C4-2B (cell line): ENCODE measurements around the gene EMP2.

Source experiments
- ZFX ChIP-seq: fragments of 450-650 bp; IDR thresholded peaks from 2 replicates; pipeline ENCODE4 v1.6.1; 2017
- TF ChIP-seq, protein P1 (sequence below): fragments of 450-650 bp; conservative IDR thresholded peaks from 2 replicates; pipeline ENCODE4 v1.5.1; 2017; ENCODE audit warnings: mild to moderate bottlenecking

DNA sequence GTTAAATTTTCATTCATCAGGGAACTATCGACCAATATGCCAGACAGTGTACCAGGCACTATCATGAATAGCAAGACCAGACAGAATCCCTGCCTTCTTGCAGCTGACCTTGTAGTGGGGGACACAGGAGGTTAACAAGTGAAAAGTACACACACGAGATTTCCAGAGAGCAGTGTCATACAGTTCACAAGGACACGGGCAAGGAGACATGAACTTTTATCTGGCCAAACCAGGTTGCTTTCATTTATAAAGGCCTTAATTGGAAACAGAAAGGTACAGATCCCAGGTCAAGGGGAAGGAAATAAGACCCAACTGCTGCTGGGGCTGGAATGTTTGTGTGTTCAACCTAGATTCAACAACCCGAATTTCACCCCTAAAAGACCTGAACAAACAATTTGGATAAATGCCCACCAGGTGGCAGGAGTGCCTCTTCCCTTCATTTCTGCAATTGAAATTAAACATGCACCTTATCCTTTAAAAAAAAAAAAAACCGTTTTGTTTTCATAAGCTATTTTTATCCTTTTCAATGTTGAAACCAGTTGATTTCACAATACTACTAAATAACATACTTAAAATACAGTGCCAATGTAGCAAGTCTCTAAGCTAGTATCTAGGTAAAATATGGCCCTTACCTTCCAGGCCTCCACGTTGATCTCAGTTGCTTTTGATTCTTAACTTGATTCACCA lies 65.9 kb downstream of the EMP2 start:
- TF ChIP-seq, protein P1, sequence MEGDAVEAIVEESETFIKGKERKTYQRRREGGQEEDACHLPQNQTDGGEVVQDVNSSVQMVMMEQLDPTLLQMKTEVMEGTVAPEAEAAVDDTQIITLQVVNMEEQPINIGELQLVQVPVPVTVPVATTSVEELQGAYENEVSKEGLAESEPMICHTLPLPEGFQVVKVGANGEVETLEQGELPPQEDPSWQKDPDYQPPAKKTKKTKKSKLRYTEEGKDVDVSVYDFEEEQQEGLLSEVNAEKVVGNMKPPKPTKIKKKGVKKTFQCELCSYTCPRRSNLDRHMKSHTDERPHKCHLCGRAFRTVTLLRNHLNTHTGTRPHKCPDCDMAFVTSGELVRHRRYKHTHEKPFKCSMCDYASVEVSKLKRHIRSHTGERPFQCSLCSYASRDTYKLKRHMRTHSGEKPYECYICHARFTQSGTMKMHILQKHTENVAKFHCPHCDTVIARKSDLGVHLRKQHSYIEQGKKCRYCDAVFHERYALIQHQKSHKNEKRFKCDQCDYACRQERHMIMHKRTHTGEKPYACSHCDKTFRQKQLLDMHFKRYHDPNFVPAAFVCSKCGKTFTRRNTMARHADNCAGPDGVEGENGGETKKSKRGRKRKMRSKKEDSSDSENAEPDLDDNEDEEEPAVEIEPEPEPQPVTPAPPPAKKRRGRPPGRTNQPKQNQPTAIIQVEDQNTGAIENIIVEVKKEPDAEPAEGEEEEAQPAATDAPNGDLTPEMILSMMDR, result peak; percentile 81
- TF ChIP-seq ZFX, result no peak
